GM19193 (cell line): ENCODE data around the gene GBA2.

Experiments
- POLR2A ChIP-seq: IDR thresholded peaks from 4 replicates; pipeline ENCODE4 v1.6.1; 2011; ENCODE audit not compliant: insufficient read depth, insufficient read length; ENCODE audit errors: extremely low read depth

The GBA2 gene

DNA sequence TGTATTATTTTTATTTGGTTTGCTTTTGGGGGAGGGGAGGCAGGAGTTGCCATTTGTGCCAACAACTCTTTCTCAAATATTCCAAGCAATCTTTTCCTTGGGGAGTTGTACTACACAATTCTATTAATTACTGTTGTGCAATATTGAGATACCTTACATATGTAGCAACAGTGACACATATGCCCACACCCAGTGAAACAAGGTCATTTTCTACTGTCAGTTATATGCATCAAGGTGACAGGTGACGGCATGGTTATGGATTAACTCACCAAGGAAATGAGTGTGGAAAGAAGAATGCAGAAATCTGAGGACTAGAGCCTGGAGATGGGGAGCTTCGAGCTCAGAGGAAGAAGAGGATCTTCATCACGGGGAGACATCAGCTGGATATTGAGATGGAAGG lies 22.9 kb upstream of the GBA2 start:
- TF ChIP-seq POLR2A = no peak

- TF ChIP-seq POLR2A = no peak
Measured at GRCh38 chr9:35771534-35771933, 22.5 kb upstream of the GBA2 start.

GRCh38 chr9:35771075-35771433 lies 22.0 kb upstream of the GBA2 start:
- TF ChIP-seq POLR2A = no peak

GRCh38 chr9:35769763-35770162 lies 20.7 kb upstream of the GBA2 start:
- no peak for TF ChIP-seq POLR2A

- TF ChIP-seq POLR2A = no peak
Measured at GRCh38 chr9:35767458-35767857, 18.4 kb upstream of the GBA2 start.

DNA sequence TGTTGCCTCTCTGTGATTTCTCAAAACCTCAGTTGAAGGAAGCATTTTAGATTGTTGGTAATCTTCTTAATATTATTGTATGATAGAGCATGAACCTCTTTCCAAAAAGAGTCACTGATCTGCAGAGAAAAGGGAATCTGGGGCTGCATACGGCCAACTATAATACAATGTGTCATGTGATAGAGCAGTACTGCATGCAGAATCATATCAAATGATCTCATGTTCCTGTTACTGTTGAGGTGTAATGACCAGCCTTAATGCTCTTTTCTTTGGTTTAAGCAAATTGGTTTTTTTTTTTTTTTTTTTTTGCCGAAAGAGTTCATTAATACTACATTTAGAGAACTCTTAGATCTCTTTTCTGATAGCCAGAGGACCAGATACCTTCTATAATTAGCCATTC lies 18.0 kb upstream of the GBA2 start:
- TF ChIP-seq POLR2A = no peak

GRCh38 chr9:35763803-35764202 lies 14.8 kb upstream of the GBA2 start:
- TF ChIP-seq POLR2A = no peak

GRCh38 chr9:35763181-35763580 lies 14.2 kb upstream of the GBA2 start:
- TF ChIP-seq POLR2A = no peak

GRCh38 chr9:35760651-35761050 lies 11.6 kb upstream of the GBA2 start:
- TF ChIP-seq POLR2A = no peak

- TF ChIP-seq POLR2A = no peak
Measured at GRCh38 chr9:35759795-35760194, 10.8 kb upstream of the GBA2 start.

GRCh38 chr9:35758475-35759050 lies 9.5 kb upstream of the GBA2 start:
- TF ChIP-seq POLR2A = no peak

DNA sequence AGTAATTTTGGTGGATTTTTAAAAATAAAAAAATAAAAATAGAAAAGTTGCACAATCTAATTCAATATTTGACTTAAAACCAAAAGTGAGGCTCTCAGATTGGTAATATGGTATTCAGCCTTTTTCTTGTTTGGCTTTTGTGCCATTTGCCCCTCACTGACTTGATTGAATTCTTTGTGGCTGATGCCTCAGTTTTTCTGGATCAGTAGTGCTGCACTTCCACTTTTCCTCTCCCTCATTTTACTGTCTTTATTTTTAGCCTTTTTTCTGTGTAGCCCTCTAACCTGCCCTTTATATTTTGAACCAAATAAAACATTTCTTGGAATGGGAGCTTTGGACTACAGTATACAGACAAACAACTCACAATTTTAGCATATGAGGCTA lies 8.9 kb upstream of the GBA2 start:
- no peak for TF ChIP-seq POLR2A

DNA sequence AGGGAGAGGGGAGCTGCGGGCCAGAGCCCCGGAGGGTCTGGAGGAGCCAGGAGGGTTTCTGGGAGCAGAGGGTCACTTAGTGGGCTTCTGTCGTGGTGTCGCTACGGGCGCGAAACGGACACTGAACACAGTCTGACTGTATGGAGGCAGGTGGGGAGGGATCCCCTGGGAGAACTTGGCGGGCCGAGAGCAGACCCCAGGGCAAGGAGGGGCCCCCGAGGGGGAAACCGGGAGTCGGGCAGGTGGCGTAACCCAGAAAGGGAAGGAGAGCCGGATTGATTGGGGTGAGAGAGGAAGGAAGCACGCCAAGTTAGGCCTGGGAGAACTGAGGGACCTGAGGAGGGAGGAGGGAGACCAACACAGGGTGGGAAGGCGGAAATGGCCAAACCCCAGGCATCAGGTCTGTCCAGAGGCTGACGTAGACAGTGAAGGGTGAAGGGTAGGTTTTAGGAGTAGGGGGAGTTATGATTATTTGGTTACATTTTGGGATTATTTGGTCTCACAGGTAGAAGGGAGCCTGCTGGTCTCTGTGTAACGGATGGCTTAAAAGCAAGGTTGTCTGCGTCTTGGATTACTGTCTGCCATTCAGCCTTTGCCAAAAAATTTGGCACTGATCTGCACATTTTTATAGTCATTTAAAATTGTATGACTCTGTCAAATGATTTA lies 8.3 kb upstream of the GBA2 start:
- TF ChIP-seq POLR2A = peak; percentile 61

- peak; percentile 29 for TF ChIP-seq POLR2A
Measured at GRCh38 chr9:35756275-35757225, 7.5 kb upstream of the GBA2 start.

- no peak for TF ChIP-seq POLR2A
Measured at GRCh38 chr9:35755071-35755470, 6.0 kb upstream of the GBA2 start.

- no peak for TF ChIP-seq POLR2A
Measured at GRCh38 chr9:35754264-35754663, 5.2 kb upstream of the GBA2 start, which contains the start of gene MSMP. MSMP (minus strand) TSS chr9:35754276; CDS start chr9:35754129, 147 bp downstream.
